Esophagus (tissue), 2 donors: ENCODE measurements around the gene YIPF5. TPM values are rescaled to one million over a fixed set of nuclear protein-coding genes. Genes with fewer than 3 reads are reported as not detected.

ENCODE experiments used
- H3K27ac ChIP-seq, 2 donors: one replicate each; pipeline ENCODE4 v1.5.1; 2013; ENCODE audit warnings: low read depth in 2 of 2, mild to moderate bottlenecking in 2 of 2, inconsistent platforms in 1 of 2, low read length in 1 of 2, moderate library complexity in 1 of 2
- H3K27me3 ChIP-seq, 2 donors: one replicate each; pipeline ENCODE4 v1.6.1; 2013; ENCODE audit warnings: low read length in 2 of 2, control low read depth in 1 of 2, mild to moderate bottlenecking in 1 of 2; ENCODE audit not compliant: insufficient read depth in 2 of 2, control insufficient read depth in 1 of 2
- H3K36me3 ChIP-seq, 2 donors: one replicate each; pipeline ENCODE4 v1.6.1; 2013; ENCODE audit warnings: low read length in 1 of 2; ENCODE audit not compliant: control insufficient read depth in 2 of 2, insufficient read depth in 2 of 2
- H3K4me1 ChIP-seq, 2 donors: one replicate each; pipeline ENCODE4 v1.6.1; 2013; ENCODE audit warnings: low read length in 1 of 2; ENCODE audit not compliant: control insufficient read depth in 2 of 2, insufficient read depth in 2 of 2
- H3K4me3 ChIP-seq, 2 donors: one replicate each; pipeline ENCODE4 v1.5.1; 2013; ENCODE audit warnings: low read length in 2 of 2, mild to moderate bottlenecking in 2 of 2, low read depth in 1 of 2, moderate library complexity in 1 of 2
- H3K9me3 ChIP-seq, 2 donors: one replicate each; pipeline ENCODE4 v1.6.1; 2013; ENCODE audit warnings: mild to moderate bottlenecking in 2 of 2, low read depth in 1 of 2, low read length in 1 of 2, moderate library complexity in 1 of 2; ENCODE audit not compliant: control insufficient read depth in 2 of 2, insufficient read depth in 1 of 2
- WGBS, 2 donors: extraction: QIAGEN DNeasy Blood & Tissue Kit; methylation state at CpG; one replicate each; pipeline ENCODE4 v1.1.7; 2013; 5-methylcytosine and 5-hydroxymethylcytosine counted together
- polyA plus RNA-seq, 2 donors: library from polyadenylated mRNA; stranded (reverse); fragments of 200-250 nt; gene quantifications; one replicate each; pipeline ENCODE4 v1.2.3, GENCODE V29; 2013
- donor health status: healthy with polysubstance abuse.
- donor health status: Bipolar disorder and iron deficiency.

YIPF5 gene
- polyA plus RNA-seq, 2 donors: 7.1 to 15.1 TPM

GRCh38 chr5:144151026-144151425 lies 19.4 kb downstream of the YIPF5 start:
- Histone ChIP-seq H3K9me3 (no peaks in the 10 kb centered on the region), H3K4me1 (no peaks in the 10 kb centered on the region), H3K27me3 (no peaks in the 10 kb centered on the region), H3K27ac (no peak overlapping the region), H3K4me3 (no peak overlapping the region), H3K36me3 (no peaks in the 10 kb centered on the region)
- 92 to 94% methylated on average over 3 of the region's 3 CpGs for WGBS, 2 donors

GRCh38 chr5:144144956-144145751 lies 25.3 kb downstream of the YIPF5 start:
- Histone ChIP-seq H3K27ac (no peak overlapping the region), H3K4me1 (no peaks in the 10 kb centered on the region), H3K9me3 (no peaks in the 10 kb centered on the region), H3K36me3 (no peaks in the 10 kb centered on the region), H3K4me3 (no peak overlapping the region), H3K27me3 (no peaks in the 10 kb centered on the region)
- 41 to 47% methylated on average over 4 of the region's 4 CpGs for WGBS, 2 donors

GRCh38 chr5:144143625-144144024 lies 26.8 kb downstream of the YIPF5 start:
- WGBS, 2 donors: 94 to 100% methylated on average over 1 of the region's 1 CpG
- Histone ChIP-seq H3K27me3 (no peaks in the 10 kb centered on the region), H3K9me3 (no peaks in the 10 kb centered on the region), H3K4me3 (no peak overlapping the region), H3K4me1 (no peaks in the 10 kb centered on the region), H3K36me3 (no peaks in the 10 kb centered on the region), H3K27ac (no peak overlapping the region)

GRCh38 chr5:144142824-144143162 lies 27.7 kb downstream of the YIPF5 start:
- Histone ChIP-seq H3K36me3 (no peaks in the 10 kb centered on the region), H3K27me3 (no peaks in the 10 kb centered on the region), H3K4me3 (no peak overlapping the region), H3K4me1 (no peaks in the 10 kb centered on the region), H3K27ac (no peak overlapping the region), H3K9me3 (no peaks in the 10 kb centered on the region)
- 46 to 52% methylated on average over 1 of the region's 1 CpG for WGBS, 2 donors

- Histone ChIP-seq H3K4me3 (no peak overlapping the region), H3K27me3 (no peaks in the 10 kb centered on the region), H3K4me1 (no peaks in the 10 kb centered on the region), H3K9me3 (no peaks in the 10 kb centered on the region), H3K36me3 (no peaks in the 10 kb centered on the region), H3K27ac (no peak overlapping the region)
- WGBS, 2 donors: 10 to 12% methylated on average over 2 of the region's 2 CpGs
Observed at GRCh38 chr5:144142139-144142823, 28.2 kb downstream of the YIPF5 start.

- Histone ChIP-seq H3K9me3 (no peaks in the 10 kb centered on the region), H3K27ac (no peak overlapping the region), H3K27me3 (no peaks in the 10 kb centered on the region), H3K4me1 (no peaks in the 10 kb centered on the region), H3K4me3 (no peak overlapping the region), H3K36me3 (no peaks in the 10 kb centered on the region)
- WGBS, 2 donors: 83 to 90% methylated on average over 2 of the region's 2 CpGs
Observed at GRCh38 chr5:144141585-144141984, 28.9 kb downstream of the YIPF5 start.

- 75 to 77% methylated on average over 5 of the region's 5 CpGs for WGBS, 2 donors
- H3K4me1 ChIP-seq: no peaks in the 10 kb centered on the region
- no peaks in the 10 kb centered on the region for H3K27me3 ChIP-seq
- H3K9me3 ChIP-seq: no peaks in the 10 kb centered on the region
- no peak overlapping the region for H3K4me3 ChIP-seq
- no peaks in the 10 kb centered on the region for H3K36me3 ChIP-seq
- H3K27ac ChIP-seq: no peak overlapping the region
Observed at GRCh38 chr5:144139586-144139985, 30.9 kb downstream of the YIPF5 start.

- Histone ChIP-seq H3K36me3 (no peaks in the 10 kb centered on the region), H3K9me3 (no peaks in the 10 kb centered on the region), H3K4me3 (no peak overlapping the region), H3K27me3 (no peaks in the 10 kb centered on the region), H3K27ac (no peak overlapping the region), H3K4me1 (no peaks in the 10 kb centered on the region)
- 82 to 84% methylated on average over 3 of the region's 3 CpGs for WGBS, 2 donors
Observed at GRCh38 chr5:144135113-144135762, 35.2 kb downstream of the YIPF5 start.

GRCh38 chr5:144134194-144134826 lies 36.1 kb downstream of the YIPF5 start:
- no peaks in the 10 kb centered on the region for H3K9me3 ChIP-seq
- no peaks in the 10 kb centered on the region for H3K36me3 ChIP-seq
- 67 to 90% methylated on average over 2 of the region's 2 CpGs for WGBS, 2 donors
- H3K4me3 ChIP-seq: no peak overlapping the region
- no peak overlapping the region for H3K27ac ChIP-seq
- H3K4me1 ChIP-seq: no peaks in the 10 kb centered on the region
- H3K27me3 ChIP-seq: no peaks in the 10 kb centered on the region
